DMS79 treated with DMSO at 0.1 percent for 48 hours (cell line): ENCODE results near the gene BCAS3.
"Not testable (repeated sequence)": the region's sequence is repeated elsewhere in the genome, so short reads cannot be mapped to it uniquely, and the experiment has no call there.

ENCODE experiments used
- DNase-seq: peaks from one replicate; lab custom pipeline; 2025; lab: John Stamatoyannopoulos, UW

The BCAS3 gene

GRCh38 chr17:61422116-61422799, 744.6 kb downstream of the BCAS3 start:
- DNase-seq: no peak

DNA sequence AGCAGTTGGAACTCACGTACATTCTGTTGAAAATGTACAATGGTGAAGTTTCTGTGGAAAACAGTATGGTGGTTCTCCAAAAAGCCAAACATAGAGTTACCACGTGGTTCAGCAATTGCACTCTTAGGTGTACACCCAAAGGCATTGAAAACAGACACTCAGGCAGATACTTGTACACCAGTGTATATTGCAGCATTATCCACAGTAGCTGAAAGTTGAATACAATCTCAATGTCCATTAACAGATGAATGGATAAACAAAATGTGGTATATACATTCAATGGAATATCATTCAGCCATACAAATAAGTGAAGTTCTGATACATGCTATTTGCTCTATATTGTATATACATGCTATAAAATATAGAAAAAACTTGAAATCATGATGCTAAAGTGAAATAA, 745.2 kb downstream of the BCAS3 start:
- DNase-seq: no peak

GRCh38 chr17:61423967-61424649, 746.5 kb downstream of the BCAS3 start:
- DNase-seq: peak; percentile 65

DNA sequence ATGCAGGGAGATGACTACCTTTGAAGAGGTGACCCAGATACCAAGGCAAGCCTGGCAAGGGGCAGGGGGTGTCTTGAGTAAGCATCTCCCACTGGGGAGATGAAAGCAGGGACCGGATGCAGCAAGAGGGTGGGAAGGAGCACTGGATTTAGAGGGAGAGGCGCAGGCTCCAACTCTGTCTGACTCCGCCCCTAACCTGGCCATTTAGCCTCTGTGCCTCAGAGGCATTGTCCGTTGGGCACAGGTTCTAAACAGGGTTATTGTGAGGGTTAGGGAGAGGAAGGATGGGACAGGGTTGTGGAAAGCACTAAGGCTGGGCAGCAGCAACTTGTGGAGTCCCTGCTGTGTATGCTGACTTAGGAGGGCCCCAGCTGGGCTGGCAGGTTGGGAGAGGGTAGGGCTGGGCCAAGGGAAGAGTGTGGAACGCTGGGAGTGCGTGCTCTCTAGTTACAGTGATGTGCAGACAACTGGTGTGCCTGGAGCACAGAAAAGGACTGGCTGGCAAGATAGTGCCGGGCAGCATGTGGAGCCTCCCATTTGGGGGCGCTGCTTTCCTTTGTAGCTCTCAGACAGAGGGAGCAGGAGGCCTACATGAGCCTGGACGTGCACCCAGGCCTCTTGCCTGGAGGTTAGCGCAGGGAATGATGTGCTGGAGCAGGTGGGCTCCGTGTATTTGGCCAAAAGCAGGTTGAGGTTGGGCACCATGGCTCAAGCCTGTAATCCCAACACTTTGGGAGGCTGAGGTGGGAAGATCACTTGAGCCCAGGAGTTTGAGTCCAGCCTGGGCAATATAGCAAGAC, 748.2 kb downstream of the BCAS3 start:
- DNase-seq: no peak

- DNase-seq: no peak
These were observed 749.0 kb downstream of the BCAS3 start for GRCh38 chr17:61426482-61427304.

- no peak for DNase-seq
These were observed 749.9 kb downstream of the BCAS3 start for GRCh38 chr17:61427567-61427966.

GRCh38 chr17:61429274-61429673, 751.6 kb downstream of the BCAS3 start:
- DNase-seq: no peak

DNA sequence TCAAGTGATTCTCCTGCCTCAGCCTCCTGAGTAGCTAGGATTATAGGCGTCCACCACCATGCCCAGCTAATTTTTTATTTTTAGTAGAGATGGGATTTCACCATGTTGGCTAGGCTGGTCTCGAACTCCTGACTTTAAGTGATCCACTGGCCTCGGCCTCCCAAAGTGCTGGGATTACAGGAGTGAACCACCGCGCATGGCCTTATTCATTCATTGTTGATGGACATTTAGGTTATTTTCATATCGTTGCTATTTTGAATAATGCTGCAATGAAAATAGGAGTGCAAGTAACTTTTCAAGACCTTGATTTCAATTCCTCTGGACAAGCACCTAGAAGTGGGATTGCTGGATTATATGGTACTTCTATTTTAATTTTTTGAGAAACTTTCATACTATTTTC, 752.2 kb downstream of the BCAS3 start:
- not testable (repeated sequence) for DNase-seq

DNA sequence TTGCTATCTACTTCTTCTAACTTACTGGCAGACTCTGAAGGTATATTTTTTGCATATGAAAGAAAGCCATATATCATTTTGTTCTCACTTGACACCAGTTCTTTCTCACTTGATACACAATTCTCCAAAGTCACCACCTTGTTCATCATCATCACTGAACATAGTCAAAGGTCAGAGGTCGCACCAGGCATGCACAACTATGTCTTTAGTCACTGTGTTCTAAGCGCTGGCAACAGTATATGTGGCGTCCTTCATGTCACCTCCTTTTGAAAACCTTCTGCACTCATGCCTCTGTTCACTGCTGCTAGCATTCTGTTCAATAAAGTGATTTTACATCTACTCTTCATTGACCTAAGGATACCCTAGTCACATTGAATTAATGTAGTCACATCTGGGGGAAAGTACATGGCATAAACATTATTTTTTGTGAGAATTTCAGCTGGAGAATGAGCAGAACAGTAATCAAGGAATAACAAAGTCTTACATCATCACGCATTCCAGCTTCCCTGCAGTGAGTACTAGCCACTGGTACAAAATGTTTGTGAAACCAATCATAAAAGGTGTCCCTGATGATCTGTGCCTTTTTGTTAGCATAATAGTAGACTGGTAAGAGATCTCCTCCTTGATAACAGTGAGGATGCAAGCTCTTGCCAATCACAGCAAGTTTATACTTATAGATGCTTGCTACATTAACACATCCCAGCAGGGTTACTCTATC, 754.1 kb downstream of the BCAS3 start:
- DNase-seq: no peak

DNA sequence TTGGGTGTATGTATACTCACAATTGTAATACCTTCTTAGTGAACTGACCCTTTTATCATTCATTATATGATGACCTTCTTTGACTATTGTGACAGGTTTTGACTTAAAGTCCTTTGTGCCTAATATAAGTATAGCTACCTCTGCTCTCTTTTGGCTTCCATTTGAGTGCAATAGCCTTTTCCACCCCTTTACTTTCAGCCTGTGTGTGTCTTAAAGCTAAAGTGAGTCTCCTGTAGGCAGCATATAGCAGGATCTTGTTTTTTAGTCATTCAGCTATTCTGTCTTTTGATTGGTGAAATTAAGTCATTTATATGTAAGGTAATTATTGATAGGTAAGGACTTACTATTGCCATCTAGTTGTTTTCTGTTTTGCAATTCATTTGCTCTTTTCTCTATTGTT, 758.6 kb downstream of the BCAS3 start:
- no peak for DNase-seq

DNA sequence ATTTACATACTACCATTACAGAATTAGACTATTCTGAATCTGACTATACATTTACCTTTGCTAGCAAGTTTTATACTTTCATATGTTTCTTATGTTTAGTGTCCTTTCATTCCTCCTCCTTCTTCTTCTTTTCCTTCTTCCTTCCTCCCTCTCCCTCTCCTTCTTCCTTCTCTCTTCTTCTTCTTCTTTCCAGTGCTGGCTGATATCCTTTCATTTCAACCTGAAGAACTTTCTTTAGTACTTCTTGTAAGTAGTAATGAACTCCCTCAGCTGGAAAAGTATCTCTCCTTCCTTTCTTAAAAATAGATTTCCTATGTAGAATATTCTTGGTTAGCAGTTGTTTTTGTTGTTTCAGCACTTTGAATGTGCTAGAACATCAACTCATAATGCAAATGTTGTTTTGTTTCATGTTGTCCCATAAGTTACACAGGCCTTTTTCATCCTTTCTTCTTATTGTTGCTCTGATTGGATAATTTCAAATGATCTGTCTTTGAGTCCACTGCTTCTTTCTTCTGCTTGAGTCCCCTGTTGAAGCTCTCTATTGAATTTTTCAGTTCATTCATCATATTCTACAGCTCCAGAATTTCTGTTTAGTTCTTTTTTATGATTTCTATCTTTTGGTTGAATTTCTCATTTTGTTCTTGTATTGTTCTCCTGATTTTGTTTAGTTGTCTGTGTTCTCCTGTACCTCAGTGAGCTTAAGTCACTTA, 759.5 kb downstream of the BCAS3 start:
- DNase-seq: no peak

- DNase-seq: no peak
These were observed 763.0 kb downstream of the BCAS3 start for GRCh38 chr17:61440697-61441096.

GRCh38 chr17:61441507-61441906, 763.9 kb downstream of the BCAS3 start:
- not testable (repeated sequence) for DNase-seq

DNA sequence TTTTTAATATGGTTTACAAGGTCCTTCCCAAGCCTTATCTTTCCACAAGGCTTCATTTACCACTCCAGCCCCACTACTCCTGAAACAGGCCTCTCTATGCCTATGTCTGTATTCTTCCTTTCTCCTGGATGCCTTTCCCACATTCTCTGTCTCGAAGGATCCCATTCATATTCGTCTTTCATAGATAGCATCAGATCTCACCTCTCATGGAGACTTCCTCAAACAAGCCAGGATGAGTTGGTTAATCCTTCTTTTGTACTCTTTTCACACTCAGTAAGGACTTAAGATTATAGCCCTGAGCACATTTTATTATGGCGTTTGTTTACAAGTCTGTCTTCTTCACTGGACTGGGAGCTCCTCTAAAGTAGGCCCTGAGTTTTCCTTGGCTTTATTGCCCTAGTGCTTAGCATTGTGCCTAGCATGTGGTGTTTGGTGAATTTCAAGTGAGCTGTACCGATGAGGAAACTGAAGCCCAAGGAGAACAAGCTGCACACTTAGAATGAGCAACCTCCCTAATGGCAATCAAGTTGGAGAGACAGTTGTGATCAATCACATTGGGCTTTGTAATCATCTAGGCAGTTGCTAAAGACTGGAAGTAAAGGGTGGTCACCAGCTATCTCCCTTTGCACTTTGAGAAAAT, 764.6 kb downstream of the BCAS3 start:
- no peak for DNase-seq
